OCI-LY1 (cell line): ENCODE results near the gene MYZAP.

Experiments
- H2AFZ ChIP-seq: fragments of 200-600 bp; sonication (generic), shearing (Covaris generic); 2 replicates; pipeline ENCODE4 v1.6.0; 2014; ENCODE audit warnings: antibody characterized with exemption, mild to moderate bottlenecking, low read length
- H3F3A ChIP-seq: fragments of 200-600 bp; sonication (generic), shearing (Covaris generic); 2 replicates; pipeline ENCODE4 v1.6.0; 2014; ENCODE audit warnings: mild to moderate bottlenecking, antibody characterized with exemption, low read length, moderate library complexity; ENCODE audit not compliant: insufficient read depth
- H3K27ac ChIP-seq: fragments of 200-600 bp; sonication (generic); 2 replicates; pipeline ENCODE4 v1.5.1; 2014; ENCODE audit warnings: low read length, mixed run types, mild to moderate bottlenecking, low read depth; ENCODE audit not compliant: poor library complexity, severe bottlenecking
- H3K27me3 ChIP-seq: fragments of 200-600 bp; sonication (generic); 2 replicates; pipeline ENCODE4 v1.6.0; 2014; ENCODE audit warnings: antibody characterized with exemption, mild to moderate bottlenecking, low read length, moderate library complexity; ENCODE audit not compliant: insufficient read depth
- H3K36me3 ChIP-seq: fragments of 200-600 bp; sonication (generic); 2 replicates; pipeline ENCODE4 v1.6.1; 2014; ENCODE audit warnings: mild to moderate bottlenecking, antibody characterized with exemption, low read length, moderate library complexity, mixed read lengths; ENCODE audit not compliant: insufficient read depth
- H3K4me1 ChIP-seq: fragments of 200-600 bp; sonication (generic); 2 replicates; pipeline ENCODE4 v1.5.1; 2014; ENCODE audit warnings: mild to moderate bottlenecking, low read length, moderate library complexity; ENCODE audit not compliant: insufficient read depth, severe bottlenecking
- H3K4me2 ChIP-seq: fragments of 200-600 bp; sonication (generic), shearing (Covaris generic); 2 replicates; pipeline ENCODE4 v1.6.1; 2014; ENCODE audit warnings: low read length
- H3K4me3 ChIP-seq: fragments of 200-600 bp; sonication (generic); 2 replicates; pipeline ENCODE4 v1.5.1; 2014; ENCODE audit warnings: low read length, low read depth, mild to moderate bottlenecking, mixed read lengths; ENCODE audit not compliant: poor library complexity, severe bottlenecking
- H3K79me2 ChIP-seq: fragments of 200-600 bp; shearing (Covaris generic); 2 replicates; pipeline ENCODE4 v1.6.1; 2016; ENCODE audit warnings: mixed run types, low read length, mixed read lengths; ENCODE audit not compliant: insufficient read depth
- H3K9ac ChIP-seq: fragments of 200-600 bp; sonication (generic), shearing (Covaris generic); 2 replicates; pipeline ENCODE4 v1.6.1; 2014; ENCODE audit warnings: mild to moderate bottlenecking, low read length, mixed read lengths
- H3K9me2 ChIP-seq: fragments of 200-600 bp; sonication (generic), shearing (Covaris generic); 2 replicates; pipeline ENCODE4 v1.6.1; 2014; ENCODE audit warnings: low read depth, mild to moderate bottlenecking, low read length, mixed read lengths
- H3K9me3 ChIP-seq: fragments of 200-600 bp; shearing (Covaris generic); 2 replicates; pipeline ENCODE4 v1.6.1; 2014; ENCODE audit warnings: low read length, mixed read lengths
- H4K20me1 ChIP-seq: fragments of 200-600 bp; sonication (generic), shearing (Covaris generic); 2 replicates; pipeline ENCODE4 v1.6.0; 2016; ENCODE audit warnings: mild to moderate bottlenecking, low read length; ENCODE audit not compliant: insufficient read depth
- EZH2 ChIP-seq: fragments of 200-600 bp; sonication (generic), shearing (Covaris generic); IDR thresholded peaks from 2 replicates; pipeline ENCODE4 v1.8.0; 2017; ENCODE audit warnings: borderline replicate concordance, mixed run types, mild to moderate bottlenecking, antibody characterized with exemption, low read length, moderate library complexity, mixed read lengths
- TF ChIP-seq, protein P1 (sequence below): fragments of 200-600 bp; sonication (generic), shearing (Covaris generic); IDR thresholded peaks from 2 replicates; pipeline ENCODE4 v1.5.1; 2017; ENCODE audit warnings: mild to moderate bottlenecking, antibody characterized with exemption, low read length, moderate library complexity, mixed read lengths

MYZAP gene

DNA sequence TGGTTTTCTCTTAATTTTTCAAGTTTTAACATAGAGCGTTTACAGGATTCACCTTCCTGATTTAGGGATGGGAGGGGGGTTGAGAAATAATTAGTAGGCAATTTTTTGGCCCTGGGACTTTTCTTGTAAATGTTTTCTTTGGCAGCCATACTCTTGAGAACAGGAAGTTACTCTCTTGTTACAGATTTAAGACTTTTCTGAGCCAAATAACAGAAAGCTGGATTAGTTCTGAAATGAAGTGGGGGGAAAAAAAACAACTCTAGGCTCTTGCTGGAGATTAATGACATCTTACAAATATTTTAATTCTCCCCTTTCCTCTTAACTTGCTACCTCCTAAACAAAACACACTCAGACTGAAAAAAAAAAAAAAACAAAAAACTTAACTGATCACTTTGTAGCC, 101.0 kb downstream of the MYZAP start:
- Histone ChIP-seq H3K9me3 (no peaks in the 10 kb centered on the region), H3K27ac (no peak overlapping the region), H3K79me2 (no peaks in the 10 kb centered on the region), H3F3A (no peaks in the 10 kb centered on the region), H3K4me3 (no peak overlapping the region), H3K9ac (no peak overlapping the region), H2AFZ (no peak overlapping the region), H3K4me1 (no peaks in the 10 kb centered on the region), H3K4me2 (no peak overlapping the region), H3K9me2 (no peaks in the 10 kb centered on the region), H3K27me3 (no peaks in the 10 kb centered on the region), H3K36me3 (no peaks in the 10 kb centered on the region), H4K20me1 (no peaks in the 10 kb centered on the region)
- no peak for TF ChIP-seq EZH2
- TF ChIP-seq, protein P1, sequence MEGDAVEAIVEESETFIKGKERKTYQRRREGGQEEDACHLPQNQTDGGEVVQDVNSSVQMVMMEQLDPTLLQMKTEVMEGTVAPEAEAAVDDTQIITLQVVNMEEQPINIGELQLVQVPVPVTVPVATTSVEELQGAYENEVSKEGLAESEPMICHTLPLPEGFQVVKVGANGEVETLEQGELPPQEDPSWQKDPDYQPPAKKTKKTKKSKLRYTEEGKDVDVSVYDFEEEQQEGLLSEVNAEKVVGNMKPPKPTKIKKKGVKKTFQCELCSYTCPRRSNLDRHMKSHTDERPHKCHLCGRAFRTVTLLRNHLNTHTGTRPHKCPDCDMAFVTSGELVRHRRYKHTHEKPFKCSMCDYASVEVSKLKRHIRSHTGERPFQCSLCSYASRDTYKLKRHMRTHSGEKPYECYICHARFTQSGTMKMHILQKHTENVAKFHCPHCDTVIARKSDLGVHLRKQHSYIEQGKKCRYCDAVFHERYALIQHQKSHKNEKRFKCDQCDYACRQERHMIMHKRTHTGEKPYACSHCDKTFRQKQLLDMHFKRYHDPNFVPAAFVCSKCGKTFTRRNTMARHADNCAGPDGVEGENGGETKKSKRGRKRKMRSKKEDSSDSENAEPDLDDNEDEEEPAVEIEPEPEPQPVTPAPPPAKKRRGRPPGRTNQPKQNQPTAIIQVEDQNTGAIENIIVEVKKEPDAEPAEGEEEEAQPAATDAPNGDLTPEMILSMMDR = no peak

DNA sequence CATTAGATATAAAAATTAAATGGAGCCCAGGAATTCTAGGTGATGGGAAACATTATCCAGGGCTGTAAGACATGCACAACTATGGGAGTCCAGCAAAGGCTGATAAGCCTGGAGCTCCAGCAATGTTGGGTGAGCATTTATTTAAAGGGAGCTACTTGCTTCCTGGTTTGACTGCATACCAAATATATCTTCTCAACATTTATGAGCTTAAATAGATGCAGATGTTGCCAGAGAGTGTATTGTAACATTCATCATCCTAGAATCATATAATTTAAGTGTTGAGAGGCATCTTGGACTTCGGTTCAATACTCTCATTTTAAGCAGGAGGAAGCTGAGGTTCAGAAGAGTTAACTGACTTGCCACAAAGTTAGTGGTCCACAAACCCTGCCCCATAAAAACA, 102.6 kb downstream of the MYZAP start:
- H3K9ac ChIP-seq = no peak overlapping the region
- H3F3A ChIP-seq = no peaks in the 10 kb centered on the region
- no peaks in the 10 kb centered on the region for H3K79me2 ChIP-seq
- H3K9me3 ChIP-seq = no peaks in the 10 kb centered on the region
- no peaks in the 10 kb centered on the region for H4K20me1 ChIP-seq
- no peaks in the 10 kb centered on the region for H3K36me3 ChIP-seq
- no peak overlapping the region for H3K27ac ChIP-seq
- H3K4me2 ChIP-seq = no peak overlapping the region
- no peaks in the 10 kb centered on the region for H3K4me1 ChIP-seq
- H3K4me3 ChIP-seq = no peak overlapping the region
- H2AFZ ChIP-seq = no peak overlapping the region
- TF ChIP-seq, protein P1 = no peak
- no peak for TF ChIP-seq EZH2
- no peaks in the 10 kb centered on the region for H3K9me2 ChIP-seq
- no peaks in the 10 kb centered on the region for H3K27me3 ChIP-seq

DNA sequence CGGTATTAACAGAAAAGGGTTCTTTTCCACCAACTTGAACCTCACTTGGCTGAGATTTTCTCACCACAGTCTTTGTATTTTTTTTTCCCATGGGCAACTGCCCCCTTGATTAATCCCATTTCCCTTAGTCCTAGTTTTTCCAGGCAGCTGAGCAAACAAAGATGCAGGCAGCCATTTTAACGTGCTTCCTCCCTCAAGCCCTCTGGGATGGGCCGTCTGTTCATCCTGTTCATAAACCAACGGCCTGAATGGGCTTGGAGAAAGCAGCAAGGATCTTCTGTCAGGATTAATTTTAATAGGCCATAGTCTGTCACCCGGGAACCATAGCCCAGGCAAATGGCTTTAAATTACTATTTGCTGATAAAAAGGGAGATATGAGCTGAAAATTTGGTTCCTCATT, 104.4 kb downstream of the MYZAP start:
- Histone ChIP-seq H3F3A (no peaks in the 10 kb centered on the region), H3K79me2 (no peaks in the 10 kb centered on the region), H3K9ac (no peak overlapping the region), H3K9me3 (no peaks in the 10 kb centered on the region), H2AFZ (no peak overlapping the region), H3K36me3 (no peaks in the 10 kb centered on the region), H3K27ac (no peak overlapping the region), H4K20me1 (no peaks in the 10 kb centered on the region), H3K4me1 (no peaks in the 10 kb centered on the region), H3K4me3 (no peak overlapping the region), H3K4me2 (no peak overlapping the region), H3K27me3 (peaks cover 4% of the 10 kb centered on the region; the same call in 1 of the 2 replicates), H3K9me2 (no peaks in the 10 kb centered on the region)
- TF ChIP-seq, protein P1 = no peak
- no peak for TF ChIP-seq EZH2
